Activated CD8-positive, alpha-beta memory T cell treated with anti-CD3 and anti-CD28 coated beads, Interleukin-2, amount 50 U/mL, for 4 hours (primary cell): ENCODE measurements around the gene PP2D1.
A peak's percentile ranks its signal among the peaks of the same experiment; 100 is the strongest.
"Not testable (repeated sequence)": the region's sequence is repeated elsewhere in the genome, so short reads cannot be mapped to it uniquely, and the experiment has no call there.

Experiments
- DNase-seq: peaks from one replicate; pipeline ENCODE4 v3.0.0-alpha.2; 2020

Gene PP2D1, protein sequence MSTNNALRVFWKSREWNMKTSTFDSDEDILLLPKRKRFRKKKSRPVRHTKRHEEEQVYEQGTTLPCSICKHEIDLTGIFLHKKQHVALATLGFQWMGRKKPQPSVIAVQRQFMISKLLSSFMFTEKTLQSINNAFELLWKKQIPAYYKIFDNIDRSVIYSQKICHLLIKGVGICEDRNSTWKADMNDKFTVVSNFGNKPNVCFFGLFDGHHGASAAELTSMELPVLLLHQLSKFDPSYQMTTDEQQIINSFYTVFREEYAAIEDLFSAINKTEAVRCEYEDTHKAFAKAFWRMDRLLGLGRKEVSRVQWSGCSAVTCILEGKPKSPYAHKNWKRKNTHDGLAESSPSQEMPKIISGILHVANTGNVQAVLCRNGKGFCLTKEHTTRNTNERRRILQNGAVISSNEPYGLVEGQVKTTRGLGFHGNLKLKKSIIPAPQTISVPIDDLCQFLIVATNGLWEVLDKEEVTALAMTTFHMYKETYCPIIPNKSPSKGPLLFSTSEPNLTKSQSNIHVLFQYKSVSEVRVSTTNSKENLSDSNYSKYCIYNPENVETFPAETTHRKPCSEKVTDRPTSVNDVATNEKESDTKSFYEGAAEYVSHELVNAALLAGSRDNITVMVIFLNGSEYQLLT

DNA sequence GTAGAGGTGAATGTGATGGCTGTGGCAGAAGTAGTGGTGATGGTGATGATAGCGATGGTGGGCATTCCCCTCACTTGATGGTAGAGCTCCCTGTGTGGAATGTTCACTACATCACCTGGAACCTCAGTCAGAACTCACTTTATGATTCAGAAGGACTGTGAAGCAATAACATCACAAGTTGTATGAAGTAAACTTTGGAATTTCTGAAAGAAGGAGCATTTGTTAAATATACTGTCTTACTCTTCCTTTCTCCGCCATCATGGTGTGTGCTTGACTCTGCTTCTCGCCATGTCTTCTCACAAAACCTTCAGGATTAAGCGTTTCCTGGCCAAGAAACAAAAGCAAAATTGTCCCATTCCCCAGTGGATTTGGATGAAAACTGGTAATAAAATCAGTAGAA, at the start of gene PP2D1:
Gene PP2D1, minus strand, starts transcription at position 101 of the 400 bp plus-strand sequence. CDS start 192 bp downstream, outside the sequence.
- no peak for DNase-seq

DNA sequence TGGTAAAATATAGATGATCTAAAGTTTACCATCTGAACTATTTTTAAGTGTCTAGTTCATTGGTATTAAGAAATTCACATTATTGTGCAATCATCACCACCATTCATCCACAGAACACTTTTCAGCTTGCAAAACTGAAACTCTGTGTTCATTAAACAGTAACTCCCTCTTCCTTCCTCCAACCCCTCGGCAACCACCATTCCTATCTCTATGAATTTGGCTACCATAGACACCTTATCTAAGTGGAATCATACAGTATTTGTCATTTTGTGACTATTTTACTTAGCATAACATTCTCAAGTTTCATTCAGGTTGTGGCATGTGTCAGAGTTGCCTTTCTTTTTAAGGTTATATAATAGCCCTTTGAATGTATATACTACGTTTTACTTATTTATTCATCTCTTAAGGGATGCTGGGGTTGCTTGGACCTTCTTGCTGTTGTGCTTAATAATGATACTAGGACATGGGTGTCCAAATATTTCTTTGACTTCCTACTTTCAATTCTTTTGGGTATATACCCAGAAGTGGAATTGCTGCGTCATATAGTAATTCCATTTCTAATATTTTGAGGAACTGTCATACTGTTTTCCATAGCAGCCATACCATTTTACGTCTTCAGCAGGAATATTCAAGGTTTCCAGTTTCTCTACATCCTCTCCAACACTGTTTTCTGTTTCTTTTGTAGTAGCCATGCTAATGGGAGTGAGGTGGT, 49.1 kb upstream of the PP2D1 start:
- no peak for DNase-seq

DNA sequence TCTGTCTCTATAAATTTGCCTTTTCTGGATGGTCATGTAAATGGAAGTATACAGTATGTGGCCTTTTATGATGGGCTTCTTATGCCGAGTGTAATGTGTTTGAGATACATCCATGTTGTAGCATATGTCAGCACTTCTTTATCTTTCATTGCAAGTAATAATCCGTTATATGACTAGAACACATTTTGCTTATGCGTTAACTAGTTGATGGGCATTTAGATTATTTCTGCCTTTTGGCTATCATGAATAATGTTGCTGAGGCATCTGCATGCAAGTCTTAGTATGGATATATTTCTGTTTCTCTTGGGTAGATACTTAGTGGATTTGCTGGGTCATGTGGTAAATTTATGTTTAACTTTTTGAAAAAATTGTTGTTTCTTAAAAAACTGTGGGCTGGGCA, 47.9 kb upstream of the PP2D1 start:
- no peak for DNase-seq

DNA sequence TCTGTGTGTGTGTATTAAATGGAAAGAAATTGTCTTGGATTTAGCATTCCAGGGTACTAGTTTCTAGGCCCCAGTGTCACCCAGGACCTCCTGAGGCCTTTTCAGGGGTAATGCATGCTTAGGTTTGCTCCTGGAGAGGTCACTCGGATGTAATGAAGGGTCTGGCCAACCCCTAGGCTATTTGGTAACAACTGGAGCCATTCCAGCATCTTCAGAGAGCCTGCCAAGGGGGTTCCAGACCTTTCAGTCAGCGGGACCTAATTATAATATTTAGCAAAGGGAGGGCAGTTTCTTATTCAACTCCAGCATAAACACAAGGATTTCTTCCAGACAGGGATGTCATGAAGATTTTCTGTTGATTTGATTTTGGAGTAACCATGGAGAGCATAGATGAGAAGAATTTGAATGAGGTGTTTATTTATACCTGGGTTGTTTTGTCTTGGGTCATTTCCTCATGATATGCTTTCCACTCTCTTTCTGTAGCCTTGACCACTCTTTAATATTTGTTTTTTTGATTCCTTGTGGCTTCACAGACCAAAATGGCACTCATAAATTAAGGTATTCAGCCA, 45.6 kb upstream of the PP2D1 start:
- no peak for DNase-seq

DNA sequence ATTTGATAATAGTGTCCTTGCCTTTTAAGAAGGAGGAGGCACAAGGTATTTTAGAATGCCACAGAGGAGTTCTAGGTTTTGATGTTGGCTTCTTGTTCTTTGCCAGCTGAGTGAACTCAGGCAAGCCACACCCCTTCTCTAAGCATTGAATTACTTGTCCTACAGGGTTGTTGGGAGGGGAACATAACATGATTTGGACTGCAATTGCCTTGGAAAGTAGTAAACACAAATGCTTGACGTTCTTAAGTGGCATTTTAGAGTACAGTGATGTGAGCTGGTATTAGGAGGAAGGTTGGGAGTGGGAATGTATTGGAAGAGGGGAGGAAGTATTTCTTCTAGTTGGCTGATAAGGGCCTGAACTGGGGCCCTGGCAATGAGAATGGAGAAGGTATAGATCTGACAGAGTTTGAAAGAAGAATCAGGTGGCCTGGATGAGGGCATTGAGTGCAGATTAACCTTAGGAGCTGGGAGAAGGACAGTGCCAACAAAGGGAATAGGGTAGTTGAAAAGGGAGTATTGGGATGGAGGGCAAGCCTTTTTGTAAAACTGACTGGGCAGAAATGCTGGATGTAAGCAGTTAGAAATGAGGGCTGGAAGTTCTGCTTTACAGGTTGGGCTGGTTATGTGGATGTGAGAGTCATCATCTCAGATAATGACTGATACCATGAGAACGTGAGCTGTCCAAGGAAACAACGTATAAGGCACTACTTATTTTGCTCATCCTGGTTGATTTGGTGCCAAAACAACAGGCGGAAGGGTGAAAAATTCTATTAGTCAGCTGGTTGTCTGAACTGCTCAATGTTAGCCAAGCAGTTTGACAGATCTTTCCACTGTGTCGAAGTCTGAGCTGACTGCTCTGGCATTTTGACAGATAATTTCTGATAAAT, 44.9 kb upstream of the PP2D1 start:
- no peak for DNase-seq

DNA sequence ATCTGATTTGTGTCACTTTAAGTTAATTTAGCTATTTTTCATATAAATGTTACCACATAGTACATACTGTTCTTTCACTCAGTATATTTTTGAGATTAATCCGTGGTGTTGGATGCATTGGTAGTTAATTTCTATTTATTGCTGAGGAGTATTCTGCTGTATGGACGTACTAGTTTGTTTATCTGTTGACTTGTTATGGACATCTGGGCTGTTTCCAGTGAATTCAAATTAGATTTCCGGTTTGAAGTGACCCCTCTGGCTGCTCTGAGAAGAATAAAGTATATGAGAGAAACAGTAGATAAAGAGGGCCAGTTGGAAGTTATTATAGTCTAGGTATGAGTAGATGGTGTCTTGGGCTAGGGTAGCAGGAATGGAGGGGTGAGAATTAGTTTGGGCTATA, 43.8 kb upstream of the PP2D1 start:
- DNase-seq: no peak

DNA sequence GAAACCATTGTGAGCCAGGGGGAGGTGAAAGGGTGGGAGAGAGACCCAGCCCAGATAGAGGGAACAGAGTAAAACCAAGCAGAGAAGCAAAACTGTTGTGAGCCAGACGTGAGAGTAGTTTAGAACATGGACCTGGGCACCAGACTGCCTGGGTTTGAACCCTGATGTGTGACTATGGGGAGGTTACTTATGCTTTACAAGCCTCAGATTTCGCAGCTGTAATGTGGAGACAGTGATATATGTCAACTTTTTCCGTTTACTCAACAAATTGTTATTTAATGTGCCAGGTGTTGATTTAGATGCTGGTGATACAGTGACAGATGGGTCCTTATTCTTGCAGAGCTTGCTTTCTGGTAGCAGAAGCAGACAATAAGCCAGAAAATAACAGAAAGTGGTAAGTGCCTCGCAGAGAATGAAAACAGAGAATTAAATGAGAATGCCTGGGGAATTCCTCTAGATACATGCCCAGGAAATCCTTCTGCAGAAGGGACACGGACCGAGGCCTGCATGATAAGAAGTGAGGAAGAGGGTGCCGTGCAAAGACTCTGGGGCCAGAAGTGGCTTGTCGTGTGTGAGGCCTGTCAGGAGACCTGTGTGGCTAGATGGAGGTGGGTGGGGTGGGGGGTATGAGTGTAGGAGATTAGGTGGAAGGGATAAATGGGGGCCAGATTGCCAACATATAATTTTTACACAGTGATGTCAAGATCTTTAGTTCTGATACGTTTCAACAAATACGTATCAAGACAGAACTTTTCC, 43.1 kb upstream of the PP2D1 start:
- DNase-seq: no peak

DNA sequence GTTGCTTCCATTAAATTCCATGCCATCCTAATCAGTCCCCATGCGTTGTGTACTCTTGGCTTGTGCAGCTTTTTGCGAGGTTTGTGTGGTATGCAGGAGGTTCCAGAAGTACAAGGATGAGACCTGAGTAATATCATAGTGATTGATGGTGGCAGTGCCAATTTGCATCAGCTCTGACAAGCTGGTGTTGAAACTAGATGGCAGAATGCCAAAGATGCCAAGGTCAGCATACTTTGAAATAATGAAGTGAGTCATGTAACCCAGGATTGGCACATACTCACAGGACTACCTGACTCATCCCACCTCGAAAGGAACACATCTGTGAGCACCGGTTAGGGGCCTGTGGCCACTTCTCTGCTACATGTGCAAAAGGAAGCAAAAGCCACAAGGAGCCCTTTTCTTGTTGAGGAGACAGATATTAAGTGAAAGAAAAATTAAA, 42.5 kb upstream of the PP2D1 start:
- DNase-seq: peak; percentile 59

DNA sequence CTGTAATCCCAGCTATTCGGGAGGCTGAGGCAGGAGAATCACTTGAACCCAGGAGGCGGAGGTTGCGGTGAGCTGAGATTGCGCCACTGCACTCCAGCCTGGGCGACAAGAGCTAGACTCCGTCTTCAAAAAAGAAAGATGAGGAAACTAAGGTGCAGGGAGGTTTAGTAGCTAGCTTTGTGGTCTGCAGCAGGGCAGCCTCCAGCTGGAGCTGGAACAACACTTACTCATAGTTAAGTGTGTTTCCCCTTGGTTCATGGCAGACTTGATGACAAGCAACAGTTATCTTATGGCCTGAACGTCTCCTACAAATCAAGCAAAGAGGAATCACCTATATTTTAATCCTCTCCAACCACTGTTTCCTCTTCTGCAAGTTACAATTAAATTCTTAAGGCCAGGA, 40.8 kb upstream of the PP2D1 start:
- DNase-seq: no peak

DNA sequence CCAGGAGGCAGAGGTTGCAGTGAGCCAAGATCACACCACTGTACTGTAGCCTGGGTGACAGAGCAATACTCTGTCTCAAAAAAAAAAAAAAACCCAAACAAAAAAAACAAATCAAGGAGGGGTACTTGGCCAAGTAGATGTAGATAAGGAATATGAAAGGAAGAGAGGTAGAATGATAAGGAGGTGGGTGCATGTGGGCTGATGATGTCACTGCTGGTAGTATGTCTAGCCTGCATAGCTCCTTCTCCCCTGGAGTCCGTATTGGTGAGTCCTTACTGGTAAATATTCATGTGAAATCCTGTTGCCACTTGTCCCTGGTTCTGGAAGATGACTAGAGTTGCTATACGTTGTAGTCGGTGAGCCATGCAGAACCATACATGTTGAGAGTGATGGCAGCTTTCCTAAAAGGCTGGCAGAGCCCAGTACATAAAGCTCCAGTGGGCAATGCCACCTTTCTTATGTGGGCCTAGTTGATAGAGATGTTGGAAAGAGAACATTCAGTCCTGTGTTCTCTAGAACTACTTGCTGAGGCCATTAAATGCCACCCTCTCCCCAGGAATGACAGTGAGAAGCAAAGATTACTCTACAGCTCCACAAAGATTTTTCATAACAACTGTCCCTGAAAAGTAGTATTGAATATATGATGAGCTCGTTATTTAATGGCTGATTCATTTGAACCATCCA, 39.2 kb upstream of the PP2D1 start:
- no peak for DNase-seq

DNA sequence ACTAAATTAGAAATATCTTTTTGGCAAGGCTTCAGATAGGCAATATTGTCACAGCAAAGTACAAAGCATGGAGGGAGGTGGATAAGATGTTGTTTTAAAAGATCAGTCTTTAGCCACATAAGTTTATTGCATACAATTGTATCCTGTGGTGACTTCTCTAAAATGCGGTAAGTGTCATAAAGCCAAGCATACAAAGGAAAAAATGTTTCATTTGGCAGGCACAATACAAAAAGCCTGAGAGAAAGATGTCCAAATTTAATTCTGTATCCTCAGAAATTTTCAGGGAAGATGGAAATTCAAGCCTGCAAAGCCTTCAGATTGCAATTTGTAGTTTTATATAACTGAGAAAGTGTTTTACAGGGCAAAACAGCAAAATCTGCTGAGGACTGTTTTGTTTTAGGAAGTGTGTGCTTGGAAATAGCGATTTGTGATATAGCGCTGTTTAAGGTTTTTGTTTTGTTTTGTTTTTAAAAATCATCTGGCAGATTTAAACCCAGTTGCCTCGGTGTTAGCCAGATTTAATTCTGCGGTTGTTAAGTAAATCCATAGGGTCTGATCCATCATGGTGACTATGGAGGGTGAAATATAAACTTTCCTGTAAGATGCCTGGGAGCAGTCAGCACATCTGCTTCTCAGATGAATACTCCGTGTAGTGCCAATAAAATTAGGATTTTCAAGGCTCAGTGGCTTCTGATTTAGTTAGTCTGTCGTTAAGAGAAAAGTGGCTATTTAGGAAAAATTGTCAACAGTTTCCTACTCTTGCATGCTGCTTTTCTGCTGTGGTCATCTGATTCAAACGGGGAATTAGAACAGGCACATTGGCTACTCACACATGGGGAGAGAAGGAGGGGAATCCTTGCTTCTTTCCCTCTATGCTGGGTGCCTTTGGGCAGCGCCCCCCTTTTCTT, 36.2 kb upstream of the PP2D1 start:
- DNase-seq: no peak

DNA sequence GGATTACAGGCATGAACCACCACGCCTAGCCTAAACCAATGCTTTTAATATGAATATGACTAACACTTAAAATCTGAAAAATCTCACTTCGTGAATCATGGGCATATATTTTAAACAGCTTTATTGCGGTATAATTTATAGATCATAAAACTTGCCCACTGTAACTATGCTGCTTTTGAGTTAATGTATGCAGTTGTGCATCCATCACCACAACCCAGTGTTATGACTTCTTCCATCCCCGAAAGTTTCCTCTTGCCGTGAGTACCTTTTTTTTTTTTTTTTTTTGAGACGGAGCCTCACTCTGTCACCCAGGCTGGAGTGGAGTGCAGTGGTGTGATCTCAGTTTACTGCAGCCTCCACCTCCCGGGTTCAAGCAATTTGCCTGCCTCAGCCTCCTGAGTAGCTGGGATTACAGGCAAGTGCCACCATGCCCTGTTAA, 35.3 kb upstream of the PP2D1 start:
- DNase-seq: no peak

DNA sequence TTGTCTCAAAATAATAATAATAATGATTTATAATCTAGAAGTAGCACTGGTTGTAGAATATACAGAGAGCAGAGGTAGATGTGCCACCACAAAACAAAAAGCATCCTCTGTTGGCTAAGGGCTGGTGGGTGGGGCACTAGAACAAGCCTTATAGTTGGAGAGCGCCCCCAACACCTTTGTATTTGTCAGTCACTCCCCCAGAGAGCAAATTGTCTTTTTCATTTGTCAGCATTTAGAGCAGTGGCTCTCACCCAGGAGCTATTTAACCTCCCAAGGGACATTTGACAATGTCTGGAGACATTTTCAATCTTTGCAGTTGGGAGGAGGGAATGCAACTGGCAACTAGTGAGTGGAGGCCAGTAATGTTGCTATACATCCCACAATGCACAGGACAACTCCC, 34.5 kb upstream of the PP2D1 start:
- no peak for DNase-seq

DNA sequence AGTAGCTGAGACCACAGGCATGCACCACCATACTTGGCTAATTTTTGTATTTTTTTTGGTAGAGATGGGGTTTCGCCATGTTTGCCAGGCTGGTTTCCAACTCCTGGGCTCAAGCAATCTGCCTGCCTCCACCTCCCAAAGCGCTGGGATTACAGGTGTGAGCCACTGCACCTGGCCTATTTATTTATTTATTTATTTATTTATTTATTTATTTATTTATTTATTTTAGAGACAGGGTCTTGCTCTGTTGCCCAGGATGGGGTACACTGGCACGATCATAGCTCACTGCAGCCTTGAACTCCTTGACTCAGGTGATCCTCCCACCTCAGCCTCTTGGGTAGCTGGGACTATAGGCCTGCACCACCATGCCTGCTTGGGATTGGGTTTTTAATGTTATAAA, 33.1 kb upstream of the PP2D1 start:
- DNase-seq: not testable (repeated sequence)

DNA sequence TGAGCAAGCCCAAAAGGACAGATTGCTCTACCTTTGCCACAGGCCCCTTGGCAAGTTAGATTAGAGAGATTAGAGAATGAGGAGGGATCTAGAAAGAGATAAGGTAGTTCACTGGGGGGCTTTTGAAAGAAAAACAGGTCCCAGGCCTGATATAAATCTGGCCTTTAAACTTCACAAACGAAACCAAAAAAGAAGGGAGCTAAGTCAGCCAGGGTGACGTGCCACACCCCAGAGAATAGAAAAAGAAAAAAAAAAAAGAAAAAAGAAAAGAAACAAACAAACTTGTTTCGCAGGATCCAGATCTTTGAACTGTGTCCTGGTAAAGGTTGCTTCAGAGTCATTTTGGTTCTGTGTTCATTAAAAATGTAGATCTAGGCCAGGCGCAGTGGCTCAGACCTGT, 31.8 kb upstream of the PP2D1 start:
- no peak for DNase-seq

DNA sequence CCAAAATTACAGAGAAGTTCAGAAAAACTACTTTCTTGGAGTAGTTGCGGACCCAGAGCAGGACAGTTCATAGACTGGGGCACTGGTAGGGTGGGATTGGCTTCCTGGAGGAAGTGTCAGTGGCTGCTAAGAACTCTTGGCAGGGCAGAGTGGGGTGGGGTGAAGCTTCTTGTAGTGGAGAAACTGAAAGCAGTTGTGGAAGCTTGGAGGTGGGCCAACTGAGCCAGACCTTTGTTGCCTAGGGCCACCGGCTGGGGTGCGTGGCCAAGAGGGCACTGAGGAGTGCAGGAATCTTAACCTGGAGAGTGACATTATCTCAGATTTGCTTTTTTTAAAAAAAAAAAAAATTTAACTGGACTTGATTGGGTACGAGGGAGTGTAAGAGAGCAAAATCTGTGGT, 31.3 kb upstream of the PP2D1 start:
- DNase-seq: peak; percentile 44

DNA sequence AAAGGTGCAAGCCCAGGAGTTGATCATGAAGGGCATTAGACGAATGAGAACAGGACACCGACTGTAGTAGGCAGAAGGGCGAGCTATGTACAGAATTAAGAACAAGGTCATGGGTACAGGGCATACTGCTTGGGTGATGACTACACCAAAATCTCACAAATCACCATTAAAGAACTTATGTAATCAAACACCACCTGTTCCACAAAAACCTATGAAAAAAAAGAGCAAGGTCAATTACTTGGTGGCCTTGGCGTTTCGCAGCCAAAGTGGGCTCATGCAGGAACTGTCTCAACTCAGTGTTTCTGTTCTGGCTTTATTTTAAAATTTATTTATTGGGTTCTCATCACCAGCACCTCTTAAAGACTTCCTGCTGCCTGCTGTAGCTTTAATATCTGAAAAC, 30.3 kb upstream of the PP2D1 start:
- DNase-seq: no peak

DNA sequence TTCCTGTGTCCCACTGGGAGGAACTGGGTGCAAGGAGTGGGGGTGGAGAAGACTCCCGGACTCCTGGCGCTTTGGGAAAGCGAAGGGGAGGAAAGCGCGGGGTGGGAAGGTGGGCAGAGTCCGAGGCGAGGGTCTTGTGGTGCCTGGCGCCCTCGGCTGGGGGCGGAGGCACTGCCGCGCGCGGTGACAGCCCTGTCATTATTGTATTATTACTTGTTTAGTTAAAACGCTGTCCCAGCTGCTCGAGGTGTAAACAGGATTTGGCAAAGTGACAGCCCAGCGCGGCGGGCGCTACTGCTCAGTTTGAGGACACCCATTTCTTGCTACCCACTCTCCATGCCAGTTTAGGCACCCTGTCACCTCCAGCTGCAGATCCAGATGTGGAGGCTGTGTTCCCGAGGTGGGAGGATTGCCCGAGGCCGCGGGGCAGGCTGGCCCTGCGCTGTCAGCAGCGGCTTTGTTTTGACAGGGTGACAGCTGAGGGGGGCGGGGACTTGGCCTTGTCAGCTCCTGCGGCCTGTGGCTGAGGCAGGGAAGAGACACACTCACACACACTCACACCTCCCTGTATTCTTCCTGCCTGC, 29.2 kb upstream of the PP2D1 start:
- DNase-seq: peak; percentile 75

DNA sequence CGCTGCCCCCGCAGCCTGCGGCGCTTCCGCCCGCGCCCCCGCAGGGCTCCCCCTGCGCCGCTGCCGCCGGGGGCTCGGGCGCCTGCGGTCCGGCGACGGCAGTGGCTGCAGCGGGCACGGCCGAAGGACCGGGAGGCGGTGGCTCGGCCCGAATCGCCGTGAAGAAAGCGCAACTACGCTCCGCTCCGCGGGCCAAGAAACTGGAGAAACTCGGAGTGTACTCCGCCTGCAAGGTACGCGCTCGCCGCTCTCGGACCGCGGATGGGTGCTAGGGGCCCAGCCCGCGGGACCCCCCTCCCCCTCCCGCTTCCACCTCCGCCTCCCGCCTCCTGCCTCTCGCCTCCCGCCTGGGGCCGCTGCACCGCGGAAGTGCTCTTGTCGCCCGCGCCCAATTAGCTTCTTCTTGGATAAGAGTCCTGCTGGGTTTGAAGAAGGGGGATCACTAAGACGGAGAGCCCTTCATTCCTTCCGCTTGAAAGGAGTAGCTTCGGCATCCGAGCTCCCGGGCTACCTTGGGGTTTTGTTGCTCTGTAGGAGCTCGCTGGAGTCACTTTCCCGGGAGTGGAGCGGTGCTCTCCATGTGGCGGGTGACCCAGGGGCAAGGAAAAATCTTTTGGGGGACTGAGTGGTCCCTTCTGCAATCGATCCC, 28.6 kb upstream of the PP2D1 start:
- DNase-seq: peak; percentile 60
